Endothelial cell of umbilical vein (primary cell): ENCODE measurements around the gene ETFA. TPM values are rescaled to one million over a fixed set of nuclear protein-coding genes. Genes with fewer than 3 reads are reported as not detected.
A peak's percentile ranks its signal among the peaks of the same experiment; 100 is the strongest.

Experiments
- BruUV-seq: library from RNA; stranded (reverse); fragments of 400-500 nt; replicated peaks from 2 replicates; lab custom pipeline; 2021; lab: Mats Ljungman, UMichigan
- CTCF ChIA-PET: fragments of 300-600, 350-600 bp; sonication (Branson Sonifier 250); formaldehyde crosslinking; loops from one replicate; lab custom pipeline; 2021; ENCODE audit warnings: antibody characterized with exemption, inconsistent platforms; lab: Charles Lee
- POLR2A ChIA-PET: fragments of 300-600, 350-600 bp; sonication (Branson Sonifier 250); formaldehyde crosslinking; loops from one replicate; lab custom pipeline; 2021; ENCODE audit warnings: antibody characterized with exemption, inconsistent platforms; lab: Charles Lee
- DNase-seq: peaks from one replicate; pipeline ENCODE4 v3.0.0-alpha.2; 2011; ENCODE audit warnings: low read depth, low spot score
- FAIRE-seq: peaks from 2 replicates; lab custom pipeline; 2011; peaks lifted over from hg19 to GRCh38; lab: Jason Lieb, UNC
- H2AFZ ChIP-seq: 2 replicates; pipeline ENCODE4 v1.6.0; 2012; ENCODE audit warnings: low read depth, low read length, control low read depth, inconsistent platforms
- H3K27ac ChIP-seq: 2 replicates; pipeline ENCODE4 v1.5.1; 2011; ENCODE audit warnings: low read depth, mild to moderate bottlenecking, control low read depth, low read length, moderate library complexity; ENCODE audit not compliant: insufficient read depth
- H3K27me3 ChIP-seq, 2 experiments: 2 replicates each; pipeline versions ENCODE4 v1.6.0 to v1.6.1; 2011; ENCODE audit warnings: low read length in 2 of 2, mixed read lengths in 1 of 2; ENCODE audit not compliant: control insufficient read depth in 2 of 2, insufficient read depth in 2 of 2
- H3K36me3 ChIP-seq, 2 experiments: 2 replicates in 1 of 2; 3 replicates in 1 of 2; pipeline ENCODE4 v1.5.1; 2011; ENCODE audit warnings: low read length in 2 of 2, mild to moderate bottlenecking in 1 of 2, moderate library complexity in 1 of 2; ENCODE audit not compliant: control insufficient read depth in 2 of 2, insufficient read depth in 2 of 2; ENCODE audit errors: extremely low read depth in 1 of 2
- H3K4me1 ChIP-seq: 3 replicates; pipeline ENCODE4 v1.5.1; 2011; ENCODE audit warnings: mild to moderate bottlenecking, low read length; ENCODE audit not compliant: control insufficient read depth, insufficient read depth; ENCODE audit errors: extremely low read depth
- H3K4me2 ChIP-seq: 2 replicates; pipeline ENCODE4 v1.6.1; 2011; ENCODE audit warnings: low read length, control low read depth, mixed read lengths; ENCODE audit not compliant: insufficient read depth
- H3K4me3 ChIP-seq, 3 experiments: fragments of 200-600 bp in 1 of 3; sonication (generic), shearing (Covaris generic) in 1 of 3; replicated peaks in 1 of 3; 2 replicates each; pipeline ENCODE4 v1.5.1; 2011 to 2016; ENCODE audit warnings: control low read depth in 3 of 3, low read length in 3 of 3, mild to moderate bottlenecking in 2 of 3, inconsistent platforms in 1 of 3, low read depth in 1 of 3, moderate library complexity in 1 of 3; ENCODE audit not compliant: insufficient read depth in 1 of 3
- H3K79me2 ChIP-seq: 2 replicates; pipeline ENCODE4 v1.6.0; 2012; ENCODE audit warnings: low read length, inconsistent platforms; ENCODE audit not compliant: control insufficient read depth, insufficient read depth
- H3K9ac ChIP-seq: replicated peaks from 2 replicates; pipeline ENCODE3; 2011; ENCODE audit warnings: low read length, control low read depth; ENCODE audit not compliant: insufficient read depth; ENCODE audit errors: extremely low read depth
- H3K9me1 ChIP-seq: replicated peaks from 3 replicates; pipeline ENCODE4 v1.6.0; 2011; ENCODE audit warnings: mild to moderate bottlenecking, low read length; ENCODE audit not compliant: control insufficient read depth, insufficient read depth; ENCODE audit errors: extremely low read depth
- H3K9me3 ChIP-seq: replicated peaks from 2 replicates; pipeline ENCODE4 v1.5.1; 2012; ENCODE audit warnings: low read length, inconsistent platforms; ENCODE audit not compliant: control insufficient read depth, insufficient read depth
- H4K20me1 ChIP-seq: replicated peaks from 2 replicates; pipeline ENCODE3; 2011; ENCODE audit warnings: mild to moderate bottlenecking, low read length; ENCODE audit not compliant: control insufficient read depth, insufficient read depth; ENCODE audit errors: extremely low read depth
- FOS ChIP-seq: IDR thresholded peaks from 2 replicates; pipeline ENCODE4 v1.6.1; 2011; ENCODE audit warnings: mild to moderate bottlenecking, low read length, moderate library complexity, borderline replicate concordance; ENCODE audit not compliant: insufficient read depth
- JUN ChIP-seq: IDR thresholded peaks from 2 replicates; pipeline ENCODE4 v1.6.1; 2011; ENCODE audit warnings: borderline replicate concordance, low read depth; ENCODE audit not compliant: insufficient read length, insufficient read depth
- dilution Hi-C: fragments of 300-500 bp; cut with MboI; formaldehyde crosslinking; loops from one replicate; pipeline ENCODE4 v1.15.0; 2019; ENCODE audit warnings: low sequenced_read_pairs; ENCODE audit not compliant: extremely low pct_ligation_motif_present
- intact Hi-C: fragments of 100-400 bp; cut with micrococcal nuclease; formaldehyde crosslinking; loops from one replicate; pipeline ENCODE4 v1.10.0; 2022
- polyA plus RNA-seq, 4 experiments: library from polyadenylated mRNA; depleted of rRNA in 3 of 4; stranded (reverse) in 3 of 4; unstranded in 1 of 4; fragments of >200 nt; gene quantifications; 2 replicates each; pipeline versions ENCODE4 v1.2.1 to v1.2.3, GENCODE V29; 2011 to 2012; ENCODE audit warnings: missing spikeins in 1 of 4
- total RNA-seq: library from RNA; stranded (reverse); gene quantifications from 2 replicates; pipeline ENCODE4 v1.2.3, GENCODE V29; 2021
- TF ChIP-seq, protein P1 (sequence below), 2 donors: IDR thresholded peaks; 1 replicate in 1 of 2; 2 replicates in 1 of 2; pipeline ENCODE4 v1.5.1; 2011; ENCODE audit warnings: low read length in 2 of 2, mild to moderate bottlenecking in 2 of 2, moderate library complexity in 2 of 2, control low read depth in 1 of 2, inconsistent platforms in 1 of 2, low read depth in 1 of 2; ENCODE audit not compliant: insufficient read depth in 1 of 2; ENCODE audit errors: extremely low read depth in 1 of 2

ETFA gene
- total and polyA plus RNA-seq, 2 donors (not counting 3 experiments of a cell fraction or from before 2014, with no cell fraction given) = 102 to 116 TPM

DNA sequence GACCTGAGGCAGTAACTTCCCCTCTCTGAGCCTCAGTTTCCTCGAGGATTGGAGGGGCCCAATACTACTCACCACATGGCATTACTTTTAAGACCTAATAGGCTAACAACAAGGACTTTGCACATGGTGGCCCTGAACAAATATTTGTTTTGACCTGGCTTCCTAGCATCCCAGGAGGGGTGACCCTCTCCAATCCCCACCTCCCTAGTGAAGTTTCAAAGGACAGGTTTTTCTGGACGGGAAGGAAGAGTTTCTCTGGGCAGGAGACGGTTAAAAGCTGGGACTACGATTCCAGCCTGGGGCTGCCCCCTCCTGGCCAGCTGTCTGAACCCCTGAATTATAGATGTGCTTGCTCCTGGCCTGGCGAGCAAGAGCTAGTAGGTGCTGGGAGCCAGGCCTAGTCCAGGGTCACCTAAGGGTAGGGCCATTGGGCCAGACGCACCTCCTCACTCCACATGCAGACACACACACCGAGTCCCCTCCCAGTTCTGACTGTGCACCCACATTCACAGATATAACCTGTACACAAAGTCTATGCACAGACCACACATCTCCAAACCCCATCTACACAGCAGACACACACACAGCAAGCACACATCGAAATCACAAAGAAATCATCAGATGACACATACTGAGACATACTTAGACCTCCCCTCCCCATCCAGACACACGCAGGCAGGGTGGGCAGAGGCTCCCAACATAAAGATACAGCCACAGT is 22.6 kb upstream of the ETFA start:
- TF ChIP-seq, protein P1, sequence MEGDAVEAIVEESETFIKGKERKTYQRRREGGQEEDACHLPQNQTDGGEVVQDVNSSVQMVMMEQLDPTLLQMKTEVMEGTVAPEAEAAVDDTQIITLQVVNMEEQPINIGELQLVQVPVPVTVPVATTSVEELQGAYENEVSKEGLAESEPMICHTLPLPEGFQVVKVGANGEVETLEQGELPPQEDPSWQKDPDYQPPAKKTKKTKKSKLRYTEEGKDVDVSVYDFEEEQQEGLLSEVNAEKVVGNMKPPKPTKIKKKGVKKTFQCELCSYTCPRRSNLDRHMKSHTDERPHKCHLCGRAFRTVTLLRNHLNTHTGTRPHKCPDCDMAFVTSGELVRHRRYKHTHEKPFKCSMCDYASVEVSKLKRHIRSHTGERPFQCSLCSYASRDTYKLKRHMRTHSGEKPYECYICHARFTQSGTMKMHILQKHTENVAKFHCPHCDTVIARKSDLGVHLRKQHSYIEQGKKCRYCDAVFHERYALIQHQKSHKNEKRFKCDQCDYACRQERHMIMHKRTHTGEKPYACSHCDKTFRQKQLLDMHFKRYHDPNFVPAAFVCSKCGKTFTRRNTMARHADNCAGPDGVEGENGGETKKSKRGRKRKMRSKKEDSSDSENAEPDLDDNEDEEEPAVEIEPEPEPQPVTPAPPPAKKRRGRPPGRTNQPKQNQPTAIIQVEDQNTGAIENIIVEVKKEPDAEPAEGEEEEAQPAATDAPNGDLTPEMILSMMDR (IDR thresholded peaks at IDR 0.05; ENCODE audit: extremely low read depth in 1 of 2, insufficient read depth in 1 of 2, low read depth in 1 of 2, low read length in 2 of 2) = peak in 1 of 2 donors; percentile 22
- no peak for TF ChIP-seq JUN
- Histone ChIP-seq H3K4me2 (no peak overlapping the region), H2AFZ (no peak overlapping the region), H3K9ac (no peak overlapping the region), H3K4me1 (peaks cover 20% of the 10 kb centered on the region), H3K9me1 (no peaks in the 10 kb centered on the region), H3K27ac (no peak overlapping the region), H3K36me3 (no peaks in the 10 kb centered on the region), H3K9me3 (no peaks in the 10 kb centered on the region), H3K79me2 (no peaks in the 10 kb centered on the region), H3K4me3 (no peak overlapping the region), H3K27me3 (peaks cover 37 to 53% of the 10 kb centered on the region in 2 experiments), H4K20me1 (no peaks in the 10 kb centered on the region)
- no peak for FAIRE-seq
- intact Hi-C loops = loop anchor here (1.0 kb wide), 1 partner anchor 23 kb away; the partner anchor contains the start of gene ETFA
- no TSS peak for BruUV-seq
- DNase-seq = no peak
- ChIA-PET POLR2A (no interaction called here), CTCF (interaction anchor here (1.1 to 2.0 kb wide), 8 partner anchors 11 to 149 kb away, joined by 3 to 18 read pairs (median 8); no protein-coding TSS in a partner anchor)
- dilution Hi-C loops = no loop called here

DNA sequence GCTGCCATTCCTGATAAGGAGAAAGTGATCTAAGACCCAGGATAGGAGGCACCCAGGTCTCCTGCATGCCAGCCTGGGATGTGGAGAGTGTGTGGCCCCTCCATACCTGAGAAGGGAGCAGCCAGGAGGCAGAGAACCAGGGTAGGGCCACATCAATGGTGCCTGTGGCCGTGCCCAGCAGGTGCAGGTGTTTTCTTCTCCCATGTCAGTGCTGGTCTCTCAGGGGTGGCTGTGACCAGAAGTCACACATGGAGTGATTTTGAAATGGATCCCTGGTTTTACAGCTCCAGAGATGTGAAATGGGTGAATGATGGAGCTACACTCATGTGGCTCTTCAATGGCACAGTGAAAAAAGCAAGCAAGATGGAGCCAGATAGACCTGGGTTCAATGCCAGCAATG is 22.0 kb upstream of the ETFA start:
- POLR2A ChIA-PET = no interaction called here
- BruUV-seq = no TSS peak
- no peak for FAIRE-seq
- Histone ChIP-seq H3K9ac (no peak overlapping the region), H3K9me1 (no peaks in the 10 kb centered on the region), H3K27me3 (peaks cover 34 to 51% of the 10 kb centered on the region in 2 experiments), H2AFZ (no peak overlapping the region), H3K79me2 (no peaks in the 10 kb centered on the region), H3K36me3 (no peaks in the 10 kb centered on the region), H3K27ac (no peak overlapping the region), H3K4me3 (no peak overlapping the region), H3K4me1 (peaks cover 20% of the 10 kb centered on the region), H3K4me2 (no peak overlapping the region), H3K9me3 (no peaks in the 10 kb centered on the region), H4K20me1 (no peaks in the 10 kb centered on the region)
- intact Hi-C loops = no loop called here
- no peak for TF ChIP-seq FOS
- dilution Hi-C loops = no loop called here
- DNase-seq = no peak
- CTCF ChIA-PET = interaction anchor here (1.1 to 2.0 kb wide), 8 partner anchors 11 to 148 kb away, joined by 3 to 18 read pairs (median 8); no protein-coding TSS in a partner anchor
